HG03108 (cell line): ENCODE data around the gene SNCB.

Experiments
- ATAC-seq: cut with Tn5 transposase; IDR thresholded peaks from one replicate; pipeline ENCODE4 v1.9.1; 2021; ENCODE audit warnings: moderate library complexity; ENCODE audit not compliant: unreplicated experiment

Gene SNCB

GRCh38 chr5:176629853-176630680 is at the start of gene SNCB, which contains the start of gene EIF4E1B:
TSS of gene SNCB (minus strand) at chr5:176630534. CDS start at chr5:176629654, 880 bp downstream.
TSS of gene EIF4E1B (plus strand) at chr5:176630675. CDS start at chr5:176642788, 12,113 bp downstream.
- peak; percentile 66 for ATAC-seq

GRCh38 chr5:176679365-176680225 is 49.3 kb upstream of the SNCB start:
- no peak for ATAC-seq

GRCh38 chr5:176678584-176678983 is 48.2 kb upstream of the SNCB start:
- ATAC-seq: no peak

GRCh38 chr5:176677209-176677939 is 47.0 kb upstream of the SNCB start:
- ATAC-seq: no peak

GRCh38 chr5:176676361-176676824 is 46.1 kb upstream of the SNCB start:
- peak; percentile 75 for ATAC-seq

GRCh38 chr5:176675676-176676360 is 45.5 kb upstream of the SNCB start:
- no peak for ATAC-seq

GRCh38 chr5:176674799-176675198 is 44.5 kb upstream of the SNCB start:
- no peak for ATAC-seq

- ATAC-seq: no peak
Observed at GRCh38 chr5:176673651-176674583, 43.6 kb upstream of the SNCB start.

- ATAC-seq: no peak
Observed at GRCh38 chr5:176671890-176672747, 41.8 kb upstream of the SNCB start.

- no peak for ATAC-seq
Observed at GRCh38 chr5:176671399-176671798, 41.1 kb upstream of the SNCB start.

GRCh38 chr5:176670449-176670848 is 40.1 kb upstream of the SNCB start:
- no peak for ATAC-seq

GRCh38 chr5:176667637-176668036 is 37.3 kb upstream of the SNCB start:
- no peak for ATAC-seq

GRCh38 chr5:176665517-176665916 is 35.2 kb upstream of the SNCB start:
- ATAC-seq: no peak

- ATAC-seq: no peak
Observed at GRCh38 chr5:176664886-176665285, 34.6 kb upstream of the SNCB start.

- no peak for ATAC-seq
Observed at GRCh38 chr5:176664479-176664878, 34.1 kb upstream of the SNCB start.

GRCh38 chr5:176663566-176663965 is 33.2 kb upstream of the SNCB start:
- no peak for ATAC-seq

- no peak for ATAC-seq
Observed at GRCh38 chr5:176662371-176663333, 32.3 kb upstream of the SNCB start.
